Lower lobe of right lung (tissue), 2 donors: ENCODE results near the gene MEIS1. TPM values are rescaled to one million over a fixed set of nuclear protein-coding genes. Genes with fewer than 3 reads are reported as not detected.
A peak's percentile ranks its signal among the peaks of the same experiment; 100 is the strongest.

Experiments used
- ATAC-seq, 2 donors: fragments of 200-7000 bp; cut with Tn5 transposase; one replicate each; pipeline ENCODE4 v1.9.1; 2020 to 2022; ENCODE audit warnings: mild to moderate bottlenecking in 2 of 2, moderate library complexity in 2 of 2
- DNase-seq: peaks from one replicate; pipeline ENCODE4 v3.0.0-alpha.2; 2020
- H3K27ac ChIP-seq: fragments of 200-600 bp; one replicate; pipeline ENCODE4 v1.8.0; 2022
- H3K27me3 ChIP-seq: fragments of 200-600 bp; one replicate; pipeline ENCODE4 v1.8.0; 2022; ENCODE audit warnings: low read depth
- H3K36me3 ChIP-seq: fragments of 200-600 bp; one replicate; pipeline ENCODE4 v1.8.0; 2022; ENCODE audit warnings: mild to moderate bottlenecking
- H3K4me1 ChIP-seq: fragments of 200-600 bp; one replicate; pipeline ENCODE4 v1.8.0; 2022
- H3K4me3 ChIP-seq: fragments of 200-600 bp; one replicate; pipeline ENCODE4 v1.8.0; 2022; ENCODE audit warnings: mild to moderate bottlenecking
- H3K9me3 ChIP-seq: fragments of 200-600 bp; one replicate; pipeline ENCODE4 v1.8.0; 2022
- intact Hi-C: fragments of 100-400 bp; cut with DNase I; formaldehyde crosslinking; loops from one replicate; pipeline ENCODE4 v1.11.0; 2022
- total RNA-seq: library from RNA; stranded (reverse); fragmentation: NEBNext Ultra II Directional; extraction: Animal tissue kit (Norgen Biotek cat#: 25700); gene quantifications from one replicate; pipeline ENCODE4 v1.2.1, GENCODE V29; 2021
- TF ChIP-seq, protein P1 (sequence below): fragments of 200-600 bp; IDR thresholded peaks from one replicate; pipeline ENCODE4 v1.8.0; 2022; ENCODE audit warnings: antibody characterized with exemption, mild to moderate bottlenecking
- donor health status: DM: no; HTN: yes; CAD: no; lungs with severe emphysema.

MEIS1 gene
- total RNA-seq, 1 donor from 2014 or later, result 54.7 TPM

DNA sequence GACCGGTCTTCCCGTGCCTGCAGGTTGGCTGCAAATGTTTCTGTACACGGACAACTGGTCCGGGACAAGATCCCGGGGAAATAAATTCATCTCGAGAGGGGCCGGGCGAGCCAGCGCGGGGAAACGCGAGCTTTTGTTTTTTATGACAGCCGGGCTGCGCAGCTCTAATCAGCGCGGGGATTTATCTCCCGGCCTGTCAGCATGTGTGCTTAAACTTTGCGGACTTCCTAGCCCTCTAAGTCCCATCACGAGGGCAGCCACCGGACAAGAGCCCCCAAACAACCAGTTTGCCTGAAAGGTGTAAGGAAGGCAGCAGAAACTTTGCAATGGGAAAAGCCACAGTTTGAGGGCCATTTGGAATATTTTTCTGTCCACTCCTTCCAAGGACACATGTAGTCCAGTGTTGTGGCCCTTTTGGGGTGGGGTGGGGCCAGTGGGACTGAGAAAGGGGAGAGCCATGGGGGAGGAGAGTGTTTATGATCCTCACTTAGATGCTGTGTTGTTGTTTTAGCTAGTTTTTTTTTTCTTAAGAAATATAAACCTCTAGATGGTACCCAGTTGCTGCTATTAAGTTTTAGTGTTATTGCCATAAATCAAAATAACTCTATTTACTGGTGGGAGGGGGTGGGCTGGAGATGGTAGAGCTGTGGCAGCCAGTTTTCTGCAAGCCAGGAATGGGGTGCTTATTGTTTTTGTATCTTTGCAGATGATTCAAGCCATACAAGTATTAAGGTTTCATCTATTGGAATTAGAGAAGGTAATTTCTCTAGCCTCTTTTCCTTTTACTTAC is 6.0 kb downstream of the MEIS1 start:
- no peaks in the 10 kb centered on the region for H3K9me3 ChIP-seq
- TF ChIP-seq, protein P1, sequence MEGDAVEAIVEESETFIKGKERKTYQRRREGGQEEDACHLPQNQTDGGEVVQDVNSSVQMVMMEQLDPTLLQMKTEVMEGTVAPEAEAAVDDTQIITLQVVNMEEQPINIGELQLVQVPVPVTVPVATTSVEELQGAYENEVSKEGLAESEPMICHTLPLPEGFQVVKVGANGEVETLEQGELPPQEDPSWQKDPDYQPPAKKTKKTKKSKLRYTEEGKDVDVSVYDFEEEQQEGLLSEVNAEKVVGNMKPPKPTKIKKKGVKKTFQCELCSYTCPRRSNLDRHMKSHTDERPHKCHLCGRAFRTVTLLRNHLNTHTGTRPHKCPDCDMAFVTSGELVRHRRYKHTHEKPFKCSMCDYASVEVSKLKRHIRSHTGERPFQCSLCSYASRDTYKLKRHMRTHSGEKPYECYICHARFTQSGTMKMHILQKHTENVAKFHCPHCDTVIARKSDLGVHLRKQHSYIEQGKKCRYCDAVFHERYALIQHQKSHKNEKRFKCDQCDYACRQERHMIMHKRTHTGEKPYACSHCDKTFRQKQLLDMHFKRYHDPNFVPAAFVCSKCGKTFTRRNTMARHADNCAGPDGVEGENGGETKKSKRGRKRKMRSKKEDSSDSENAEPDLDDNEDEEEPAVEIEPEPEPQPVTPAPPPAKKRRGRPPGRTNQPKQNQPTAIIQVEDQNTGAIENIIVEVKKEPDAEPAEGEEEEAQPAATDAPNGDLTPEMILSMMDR, result no peak
- H3K27ac ChIP-seq, result peak overlapping the region; percentile 91
- intact Hi-C loops, result loop anchor here (10.0 kb wide), 1 partner anchor 134 kb away; no protein-coding TSS in a partner anchor
- H3K27me3 ChIP-seq, result peaks cover 49% of the 10 kb centered on the region
- peaks cover 11% of the 10 kb centered on the region for H3K36me3 ChIP-seq
- peaks cover 5% of the 10 kb centered on the region for H3K4me1 ChIP-seq
- H3K4me3 ChIP-seq, result peak overlapping the region; percentile 71
- DNase-seq, result no peak
- ATAC-seq, result no peak

DNA sequence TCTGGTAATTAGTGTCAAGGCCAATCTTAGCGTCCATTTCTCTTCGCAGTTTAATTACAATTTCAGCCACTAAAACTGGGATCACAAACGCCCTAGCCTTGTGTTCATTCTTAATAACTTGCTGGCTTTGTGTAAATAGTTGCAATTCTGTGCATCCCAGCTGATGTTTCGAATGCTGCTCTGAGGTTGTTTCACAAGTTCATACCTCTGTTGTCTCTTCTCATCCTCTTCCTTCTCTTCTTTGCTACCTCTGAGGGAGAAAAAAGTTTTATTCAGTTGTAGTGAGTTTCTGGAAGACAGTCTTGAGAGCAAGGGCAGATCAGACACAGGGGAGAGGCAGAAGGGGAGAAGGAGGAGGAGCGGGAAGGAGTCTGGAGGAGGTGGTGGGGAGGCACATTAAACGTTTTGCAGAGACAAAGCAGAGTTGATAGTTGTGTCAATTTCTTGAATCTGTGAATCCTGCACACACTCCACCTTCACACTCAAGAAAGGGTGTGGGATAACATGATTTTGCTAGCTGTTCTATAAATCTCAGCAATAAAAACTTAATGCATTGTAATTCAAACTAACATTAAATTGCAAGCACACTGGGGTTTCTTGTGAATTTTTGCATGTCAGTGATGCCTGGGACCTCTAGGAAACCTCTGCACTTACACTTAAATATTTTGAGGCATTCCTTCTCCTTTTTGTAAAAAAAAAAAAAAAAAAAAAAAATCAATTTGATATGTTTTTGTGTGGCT is 6.8 kb downstream of the MEIS1 start:
- TF ChIP-seq, protein P1, result no peak
- Histone ChIP-seq H3K4me3 (peak overlapping the region; percentile 71), H3K27me3 (peaks cover 57% of the 10 kb centered on the region), H3K9me3 (no peaks in the 10 kb centered on the region), H3K27ac (peak overlapping the region; percentile 91), H3K36me3 (peaks cover 11% of the 10 kb centered on the region), H3K4me1 (peaks cover 5% of the 10 kb centered on the region)
- ATAC-seq, result no peak
- no peak for DNase-seq
- intact Hi-C loops, result loop anchor here (10.0 kb wide), 1 partner anchor 133 kb away; no protein-coding TSS in a partner anchor

DNA sequence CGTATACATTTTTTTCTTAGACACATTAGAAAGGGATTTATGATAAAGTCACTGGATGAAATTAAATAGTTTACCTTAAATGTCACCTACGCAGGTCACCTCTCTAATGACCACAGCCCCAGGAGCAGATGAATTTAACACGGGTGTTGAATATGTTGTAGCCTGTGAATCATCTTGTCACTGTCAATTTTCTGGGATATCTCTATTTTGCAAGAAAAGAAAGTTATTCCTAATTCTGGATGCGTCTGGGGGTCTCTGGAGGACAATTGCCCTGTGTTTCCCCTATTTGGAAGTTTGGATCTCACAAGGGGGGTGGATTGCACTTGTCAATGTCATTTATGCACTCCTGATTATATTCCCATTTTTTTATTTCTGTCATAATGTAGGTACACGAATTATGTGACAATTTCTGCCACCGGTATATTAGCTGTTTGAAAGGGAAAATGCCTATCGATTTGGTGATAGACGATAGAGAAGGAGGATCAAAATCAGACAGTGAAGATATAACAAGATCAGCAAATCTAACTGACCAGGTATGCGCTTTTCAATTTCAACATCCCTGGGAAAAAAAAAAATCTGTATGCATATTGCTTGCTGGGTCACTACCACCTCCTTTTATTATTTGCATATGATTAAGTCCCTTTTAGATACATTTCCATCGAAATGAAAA is 7.7 kb downstream of the MEIS1 start:
- H3K4me3 ChIP-seq, result peak overlapping the region; percentile 71
- TF ChIP-seq, protein P1, result no peak
- no peaks in the 10 kb centered on the region for H3K9me3 ChIP-seq
- H3K4me1 ChIP-seq, result peaks cover 5% of the 10 kb centered on the region
- intact Hi-C loops, result loop anchor here (10.0 kb wide), 1 partner anchor 132 kb away; no protein-coding TSS in a partner anchor
- peaks cover 51% of the 10 kb centered on the region for H3K27me3 ChIP-seq
- ATAC-seq (no peak), DNase-seq (no peak)
- H3K36me3 ChIP-seq, result peaks cover 11% of the 10 kb centered on the region
- H3K27ac ChIP-seq, result peak overlapping the region; percentile 91

DNA sequence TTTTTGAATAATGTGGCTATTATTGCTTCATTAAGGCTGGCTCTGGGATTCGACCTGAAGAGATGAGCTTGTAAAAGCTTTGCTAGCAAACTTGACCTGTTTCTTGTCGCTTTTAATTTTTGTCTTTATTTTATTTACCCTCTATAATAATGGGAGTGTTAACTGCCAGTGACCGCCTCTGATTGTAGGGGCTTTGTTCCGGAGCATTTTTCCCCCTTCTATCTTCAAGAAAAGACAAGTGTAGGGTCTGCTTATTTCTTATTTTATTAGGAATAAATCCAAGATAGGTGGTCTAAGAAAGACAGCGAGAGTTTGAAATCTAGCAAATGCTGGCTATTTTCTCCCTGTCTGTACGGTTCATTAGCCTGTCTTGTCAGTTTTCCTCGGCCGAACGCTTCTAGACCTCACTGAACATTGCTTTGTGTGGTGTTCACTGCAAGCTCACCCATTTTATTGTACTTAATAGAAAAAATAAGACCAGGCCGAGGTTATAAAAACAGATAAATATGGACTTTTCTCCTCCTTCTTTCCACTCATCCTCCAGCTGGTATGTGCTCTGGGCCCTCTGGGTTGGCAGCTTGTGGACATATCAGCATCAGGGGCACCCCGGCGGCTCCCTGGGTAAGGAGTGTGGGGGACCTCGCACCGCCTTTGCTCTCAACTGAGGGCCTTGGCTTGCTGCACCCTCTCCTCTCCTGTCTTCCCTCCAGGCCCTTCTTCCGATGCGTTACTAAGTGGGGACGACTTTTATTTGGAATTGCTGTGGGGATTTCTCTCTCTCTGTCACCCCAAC is 8.5 kb downstream of the MEIS1 start:
- ATAC-seq, result peak in 1 of 2 donors; percentile 4
- TF ChIP-seq, protein P1, result no peak
- intact Hi-C loops, result loop anchor here (10.0 kb wide), 1 partner anchor 131 kb away; no protein-coding TSS in a partner anchor

More for the DNA sequence above, 8.5 kb downstream of the MEIS1 start:
- Histone ChIP-seq H3K9me3 (no peaks in the 10 kb centered on the region), H3K27ac (peak overlapping the region; percentile 91), H3K4me1 (peaks cover 5% of the 10 kb centered on the region), H3K27me3 (peaks cover 45% of the 10 kb centered on the region), H3K4me3 (peak overlapping the region; percentile 71), H3K36me3 (peaks cover 6% of the 10 kb centered on the region)
- DNase-seq, result no peak
